HepG2 (cell line): ENCODE data around the gene ARL16. TPM values are rescaled to one million over a fixed set of nuclear protein-coding genes. Genes with fewer than 3 reads are reported as not detected.

Experiments used
- CENPT ChIP-seq: sonication (generic); formaldehyde crosslinking; IDR thresholded peaks from 2 replicates; pipeline ENCODE4 v1.8.0; 2022; ENCODE audit warnings: low read depth, mild to moderate bottlenecking, moderate library complexity, missing genetic modification reagents
- CTCF ChIP-seq: sonication (generic); formaldehyde crosslinking; IDR thresholded peaks from 2 replicates; pipeline ENCODE4 v1.5.0; 2020; ENCODE audit warnings: mild to moderate bottlenecking, missing genetic modification reagents, moderate library complexity
- DDIT3 ChIP-seq: sonication (generic); formaldehyde crosslinking; IDR thresholded peaks from 2 replicates; pipeline ENCODE4 v1.4.0; 2020; ENCODE audit warnings: mild to moderate bottlenecking, missing genetic modification reagents
- DZIP1 ChIP-seq: sonication (generic); formaldehyde crosslinking; IDR thresholded peaks from 2 replicates; pipeline ENCODE4 v1.5.0; 2020; ENCODE audit warnings: mild to moderate bottlenecking, missing genetic modification reagents
- HDAC6 ChIP-seq: fragments of 200-600 bp; sonication (generic); IDR thresholded peaks from 2 replicates; pipeline ENCODE4 v1.7.0; 2017; ENCODE audit warnings: mild to moderate bottlenecking, antibody characterized with exemption, low read length, low read depth
- IRF9 ChIP-seq: sonication (generic); formaldehyde crosslinking; IDR thresholded peaks from 2 replicates; pipeline ENCODE4 v1.8.0; 2022; ENCODE audit warnings: missing genetic modification reagents, mild to moderate bottlenecking, borderline replicate concordance
- JUNB ChIP-seq: sonication (generic); formaldehyde crosslinking; IDR thresholded peaks from 2 replicates; pipeline ENCODE4 v1.8.0; 2022; ENCODE audit warnings: missing genetic modification reagents, mild to moderate bottlenecking, borderline replicate concordance
- MAF1 ChIP-seq: sonication (generic); formaldehyde crosslinking; IDR thresholded peaks from 2 replicates; pipeline ENCODE4 v1.5.0; 2020; ENCODE audit warnings: missing genetic modification reagents, borderline replicate concordance
- MAFK ChIP-seq, 2 experiments: IDR thresholded peaks in 1 of 2; conservative IDR thresholded peaks in 1 of 2; 2 replicates each; pipeline ENCODE4 v1.6.1; 2011; ENCODE audit warnings: improper control_type of control experiment in 2 of 2, low read length in 2 of 2
- MTF2 ChIP-seq: sonication (generic); formaldehyde crosslinking; IDR thresholded peaks from 2 replicates; pipeline ENCODE4 v1.5.0; 2020; ENCODE audit warnings: missing genetic modification reagents, borderline replicate concordance
- NFAT5 ChIP-seq: sonication (generic); formaldehyde crosslinking; IDR thresholded peaks from 2 replicates; pipeline ENCODE4 v1.4.0; 2020; ENCODE audit warnings: missing genetic modification reagents
- NFYC ChIP-seq: IDR thresholded peaks from 2 replicates; pipeline ENCODE4 v1.6.1; 2016; ENCODE audit warnings: missing genetic modification reagents, missing compliant biosample characterization
- SSRP1 ChIP-seq: IDR thresholded peaks from 2 replicates; pipeline ENCODE4 v1.6.1; 2016; ENCODE audit warnings: control low read depth
- TBX3 ChIP-seq: fragments of 450-650 bp; IDR thresholded peaks from 2 replicates; pipeline ENCODE4 v1.6.1; 2017; ENCODE audit warnings: antibody characterized with exemption, mild to moderate bottlenecking, inconsistent platforms, borderline replicate concordance
- ZNF552 ChIP-seq: sonication (generic); formaldehyde crosslinking; IDR thresholded peaks from 2 replicates; pipeline ENCODE4 v1.9.0; 2022; ENCODE audit warnings: missing genetic modification reagents, mild to moderate bottlenecking, borderline replicate concordance
- ZNF652 ChIP-seq: IDR thresholded peaks from 2 replicates; pipeline ENCODE4 v1.6.1; 2016; ENCODE audit warnings: low read depth, borderline replicate concordance
- ZSCAN20 ChIP-seq: sonication (generic); formaldehyde crosslinking; IDR thresholded peaks from 2 replicates; pipeline ENCODE4 v1.4.0; 2020; ENCODE audit warnings: missing genetic modification reagents, mild to moderate bottlenecking, borderline replicate concordance
- polyA plus RNA-seq, 8 experiments: library from polyadenylated mRNA; depleted of rRNA in 3 of 8; stranded (reverse) in 7 of 8; unstranded in 1 of 8; fragments of >200 nt; fragmentation: Illumina TruSeq in 4 of 8; extraction: Trizol in 4 of 8; gene quantifications; 2 replicates each; pipeline versions ENCODE4 v1.2.1 to v1.2.3, GENCODE V29; 2011 to 2016; ENCODE audit warnings: low read depth in 4 of 8, missing spikeins in 1 of 8, mixed read lengths in 1 of 8; ENCODE audit not compliant: insufficient read depth in 1 of 8
- total RNA-seq, 5 experiments: library from RNA; depleted of rRNA; stranded (reverse); fragments of >200 nt; fragmentation: Illumina TruSeq; extraction: Trizol; gene quantifications; 2 replicates each; pipeline ENCODE4 v1.2.3, GENCODE V29; 2016; ENCODE audit warnings: low read depth in 1 of 5

The ARL16 gene
- total and polyA plus RNA-seq, 2 of the 13 experiments (the other 11 are each of a cell fraction or from before 2014, with no cell fraction given), result 20.8 to 30.8 TPM

- TF ChIP-seq NFAT5 (CRISPR knock-in tag) (peak; percentile 99), SSRP1 (CRISPR knock-in tag) (no peak), ZSCAN20 (CRISPR knock-in tag) (no peak), MAFK (conservative IDR thresholded peaks at IDR 0.05 in 1 of 2, IDR thresholded peaks at IDR 0.05 in 1 of 2; ENCODE audit: low read length in 2 of 2) (no peak), CTCF (CRISPR knock-in tag) (peak; percentile 40), JUNB (CRISPR knock-in tag) (peak; percentile 90), MAF1 (CRISPR knock-in tag) (peak; percentile 80; the same call in 1 of the 2 replicates), IRF9 (CRISPR knock-in tag) (peak; percentile 94; the same call in 1 of the 2 replicates), DDIT3 (peak; percentile 85; the same call in 1 of the 2 replicates), MTF2 (CRISPR knock-in tag) (0 out of 2 replicates have a peak, but pooled peaks have one; percentile 25), ZNF552 (CRISPR knock-in tag) (peak; percentile 99), HDAC6 (no peak), NFYC (CRISPR knock-in tag) (peak; percentile 94), ZNF652 (CRISPR knock-in tag) (peak; percentile 61; the same call in 1 of the 2 replicates), DZIP1 (CRISPR knock-in tag) (peak; percentile 99), TBX3 (no peak), CENPT (CRISPR knock-in tag) (peak; percentile 96)
Measured at GRCh38 chr17:81727324-81728031, 43.9 kb upstream of the ARL16 start (continued).
